H1 (cell line): ENCODE measurements around the gene ITGA11. TPM values are rescaled to one million over a fixed set of nuclear protein-coding genes. Genes with fewer than 3 reads are reported as not detected.

Experiments
- CTCF ChIA-PET: fragments of 300-600 bp; sonication (Branson Sonifier 250); formaldehyde crosslinking; loops from one replicate; lab custom pipeline; 2021; ENCODE audit not compliant: partially characterized antibody; lab: Charles Lee
- POLR2A ChIA-PET: fragments of 300-600 bp; sonication (Branson Sonifier 250); formaldehyde crosslinking; loops from one replicate; lab custom pipeline; 2021; ENCODE audit warnings: inconsistent platforms; ENCODE audit not compliant: partially characterized antibody; lab: Charles Lee
- DNase-seq, 2 experiments: peaks; one replicate each; pipeline versions ENCODE4 v3.0.0 to v3.0.0-alpha.2; 2010 to 2022; ENCODE audit warnings: low spot score in 2 of 2, low read depth in 1 of 2, mixed read lengths in 1 of 2
- FAIRE-seq: peaks from 2 replicates; lab custom pipeline; 2011; peaks lifted over from hg19 to GRCh38; lab: Jason Lieb, UNC
- H2AFZ ChIP-seq: 2 replicates; pipeline ENCODE4 v1.8.1; 2012; ENCODE audit warnings: low read length, inconsistent platforms
- H2AK5ac ChIP-seq: 2 replicates; pipeline ENCODE4 v1.6.1; 2013; ENCODE audit warnings: low read depth, low read length
- H2BK120ac ChIP-seq: replicated peaks from 2 replicates; pipeline ENCODE3; 2013; ENCODE audit warnings: low read depth, low read length, inconsistent platforms
- H2BK12ac ChIP-seq: 2 replicates; pipeline ENCODE4 v1.6.1; 2013; ENCODE audit warnings: low read depth, low read length
- H2BK15ac ChIP-seq: 2 replicates; pipeline ENCODE4 v1.6.1; 2013; ENCODE audit warnings: low read length
- H2BK20ac ChIP-seq: 2 replicates; pipeline ENCODE4 v1.6.1; 2013; ENCODE audit warnings: low read length
- H2BK5ac ChIP-seq: 2 replicates; pipeline ENCODE4 v1.6.1; 2013; ENCODE audit warnings: low read depth, low read length
- H3K14ac ChIP-seq: 2 replicates; pipeline ENCODE4 v1.6.1; 2013; ENCODE audit warnings: inconsistent platforms; ENCODE audit not compliant: insufficient read length
- H3K18ac ChIP-seq: 2 replicates; pipeline ENCODE4 v1.6.1; 2013; ENCODE audit warnings: low read length; ENCODE audit errors: extremely low read depth
- H3K23ac ChIP-seq: 2 replicates; pipeline ENCODE4 v1.6.1; 2013; ENCODE audit warnings: inconsistent platforms; ENCODE audit not compliant: insufficient read length
- H3K23me2 ChIP-seq: 2 replicates; pipeline ENCODE4 v1.6.1; 2013; ENCODE audit warnings: low read depth, low read length
- H3K27ac ChIP-seq: 2 replicates; pipeline ENCODE4 v1.6.1; 2011; ENCODE audit warnings: low read depth, low read length, inconsistent platforms
- H3K27me3 ChIP-seq, 4 experiments: replicated peaks in 1 of 4; 1 replicate in 1 of 4; 2 replicates in 3 of 4; pipeline versions ENCODE4 v1.6.1 to v1.8.1; 2011 to 2013; ENCODE audit warnings: low read length in 3 of 4, mild to moderate bottlenecking in 3 of 4, inconsistent platforms in 2 of 4, mixed read lengths in 2 of 4, moderate library complexity in 1 of 4; ENCODE audit not compliant: control insufficient read depth in 3 of 4, insufficient read depth in 3 of 4; ENCODE audit errors: extremely low read depth in 1 of 4
- H3K36me3 ChIP-seq, 4 experiments: 2 replicates each; pipeline versions ENCODE4 v1.6.1 to v1.8.1; 2011 to 2013; ENCODE audit warnings: mild to moderate bottlenecking in 4 of 4, low read length in 3 of 4, moderate library complexity in 2 of 4, control low read depth in 1 of 4, inconsistent platforms in 1 of 4; ENCODE audit not compliant: insufficient read depth in 4 of 4, control insufficient read depth in 2 of 4
- H3K4ac ChIP-seq: replicated peaks from 2 replicates; pipeline ENCODE3; 2013; ENCODE audit warnings: low read length, low read depth, mixed read lengths, inconsistent platforms; ENCODE audit not compliant: insufficient read length
- H3K4me1 ChIP-seq, 4 experiments: replicated peaks in 1 of 4; 1 replicate in 1 of 4; 2 replicates in 3 of 4; pipeline versions ENCODE4 v1.6.1 to v1.8.1; 2011 to 2013; ENCODE audit warnings: low read length in 3 of 4, inconsistent platforms in 2 of 4, mixed read lengths in 1 of 4; ENCODE audit not compliant: insufficient read depth in 4 of 4, control insufficient read depth in 3 of 4
- H3K4me2 ChIP-seq, 2 experiments: 2 replicates each; pipeline versions ENCODE4 v1.6.1 to v1.8.1; 2011 to 2013; ENCODE audit warnings: low read depth in 2 of 2, low read length in 2 of 2, control low read depth in 1 of 2, inconsistent platforms in 1 of 2, mild to moderate bottlenecking in 1 of 2; ENCODE audit not compliant: insufficient read depth in 1 of 2
- H3K4me3 ChIP-seq, 4 experiments: fragments of 200-600, 300-600 bp in 1 of 4; sonication (generic), shearing (Covaris generic), sonication (Bioruptor Twin) in 1 of 4; 2 replicates each; pipeline versions ENCODE4 v1.5.1 to v1.8.1; 2011 to 2016; ENCODE audit warnings: low read length in 4 of 4, low read depth in 3 of 4, control low read depth in 2 of 4, inconsistent platforms in 2 of 4, mild to moderate bottlenecking in 2 of 4, mixed read lengths in 1 of 4, moderate library complexity in 1 of 4; ENCODE audit not compliant: insufficient read depth in 2 of 4; ENCODE audit errors: extremely low read depth in 1 of 4
- H3K56ac ChIP-seq: replicated peaks from 2 replicates; pipeline ENCODE3; 2013; ENCODE audit warnings: low read depth, mild to moderate bottlenecking, mixed read lengths, low read length, inconsistent platforms; ENCODE audit not compliant: insufficient read length
- H3K79me1 ChIP-seq: 2 replicates; pipeline ENCODE4 v1.6.1; 2013; ENCODE audit warnings: low read depth, low read length, control low read depth
- H3K79me2 ChIP-seq, 2 experiments: 2 replicates each; pipeline versions ENCODE4 v1.6.1 to v1.8.1; 2012 to 2013; ENCODE audit warnings: low read length in 2 of 2, mild to moderate bottlenecking in 2 of 2, inconsistent platforms in 1 of 2; ENCODE audit not compliant: insufficient read depth in 2 of 2, control insufficient read depth in 1 of 2
- H3K9ac ChIP-seq, 4 experiments: replicated peaks in 1 of 4; 1 replicate in 1 of 4; 2 replicates in 3 of 4; pipeline versions ENCODE4 v1.6.1 to v1.8.1; 2011 to 2013; ENCODE audit warnings: low read depth in 3 of 4, low read length in 3 of 4, control low read depth in 2 of 4, mild to moderate bottlenecking in 2 of 4, moderate library complexity in 2 of 4, inconsistent platforms in 1 of 4; ENCODE audit errors: extremely low read depth in 1 of 4
- H3K9me3 ChIP-seq, 2 experiments: 2 replicates each; pipeline versions ENCODE4 v1.6.1 to v1.8.1; 2012 to 2013; ENCODE audit warnings: mild to moderate bottlenecking in 2 of 2, moderate library complexity in 2 of 2, control low read depth in 1 of 2, inconsistent platforms in 1 of 2, low read depth in 1 of 2, low read length in 1 of 2, mixed read lengths in 1 of 2; ENCODE audit not compliant: insufficient read depth in 2 of 2
- H4K20me1 ChIP-seq, 2 experiments: replicated peaks in 1 of 2; 2 replicates each; pipeline versions ENCODE3 to v1.8.1; 2011 to 2013; ENCODE audit warnings: inconsistent platforms in 2 of 2, low read length in 2 of 2, mild to moderate bottlenecking in 1 of 2; ENCODE audit not compliant: insufficient read depth in 2 of 2, control insufficient read depth in 1 of 2
- H4K5ac ChIP-seq: 2 replicates; pipeline ENCODE4 v1.6.1; 2013; ENCODE audit warnings: low read length, low read depth, mixed read lengths, inconsistent platforms; ENCODE audit not compliant: insufficient read length
- H4K8ac ChIP-seq: 2 replicates; pipeline ENCODE4 v1.8.0; 2013; ENCODE audit warnings: mild to moderate bottlenecking, moderate library complexity, low read length, inconsistent platforms; ENCODE audit not compliant: insufficient read depth; ENCODE audit errors: extremely low read depth
- H4K91ac ChIP-seq: replicated peaks from 2 replicates; pipeline ENCODE3; 2013; ENCODE audit warnings: low read length, mixed read lengths, inconsistent platforms; ENCODE audit not compliant: insufficient read length
- ATF2 ChIP-seq: IDR thresholded peaks from 2 replicates; pipeline ENCODE4 v1.6.1; 2012; ENCODE audit warnings: low read length, inconsistent platforms
- CBX8 ChIP-seq: fragments of 300-800, 300-1000 bp; sonication (generic); IDR thresholded peaks from 2 replicates; pipeline ENCODE4 v1.7.1; 2016; ENCODE audit warnings: low read depth, low read length, borderline replicate concordance
- RNF2 ChIP-seq: fragments of 200-900, 300-1000 bp; sonication (generic); IDR thresholded peaks from 2 replicates; pipeline ENCODE4 v1.7.1; 2016; ENCODE audit warnings: borderline replicate concordance, low read depth, mild to moderate bottlenecking, antibody characterized with exemption, low read length; ENCODE audit not compliant: poor library complexity, severe bottlenecking; ENCODE audit errors: missing control alignments
- SIN3A ChIP-seq, 2 experiments: IDR thresholded peaks in 1 of 2; conservative IDR thresholded peaks in 1 of 2; 2 replicates each; pipeline ENCODE4 v1.6.1; 2011 to 2012; ENCODE audit warnings: low read length in 2 of 2, improper control_type of control experiment in 1 of 2, low read depth in 1 of 2, mild to moderate bottlenecking in 1 of 2
- WGBS, 2 experiments: shearing (Covaris generic) in 1 of 2; methylation state at CpG; one replicate each; pipeline versions ENCODE4 v1.1.6 to v1.1.7; 2013 to 2015; ENCODE audit warnings: low lambda C conversion rate in 2 of 2, mixed read lengths in 2 of 2, inconsistent platforms in 1 of 2, low coverage in 1 of 2, missing lambda C conversion rate in 1 of 2; ENCODE audit not compliant: insufficient replicate concordance in 2 of 2, insufficient coverage in 1 of 2, insufficient read length in 1 of 2; ENCODE audit errors: extremely low coverage in 1 of 2, missing lambda C conversion rate in 1 of 2; 5-methylcytosine and 5-hydroxymethylcytosine counted together
- polyA plus RNA-seq, 7 experiments: library from polyadenylated mRNA; depleted of rRNA in 3 of 7; stranded (reverse) in 5 of 7; unstranded in 2 of 7; fragments of >200 nt in 5 of 7; fragments of 200-250 nt in 2 of 7; gene quantifications; 1 replicate in 5 of 7; 2 replicates in 1 of 7; 4 replicates in 1 of 7; pipeline versions ENCODE4 v1.2.1 to v1.2.3, GENCODE V29; 2011 to 2013; ENCODE audit warnings: missing spikeins in 2 of 7, mixed read lengths in 2 of 7
- total RNA-seq: library from RNA; stranded (reverse); fragmentation: NEBNext Ultra II Directional; extraction: Animal tissue kit (Norgen Biotek cat#: 25700); gene quantifications from 2 replicates; pipeline ENCODE4 v1.2.1, GENCODE V29; 2021

The ITGA11 gene
- total and polyA plus RNA-seq, 2 of the 8 experiments (the other 6 are each of a cell fraction or from before 2014, with no cell fraction given) = 0.05 to 0.06 TPM

- WGBS, 2 experiments = 96% methylated on average over 1 of the region's 1 CpG; no CpG with 5 or more reads in 1 of the 2 experiments
- no peak overlapping the region for H4K91ac ChIP-seq
- H3K4me1 ChIP-seq = peaks cover 7 to 20% (median 13%) of the 10 kb centered on the region in 4 experiments
- no peak overlapping the region for H3K23ac ChIP-seq
- H2AK5ac ChIP-seq = no peak overlapping the region; the same call in 1 of the 2 replicates
- H3K27ac ChIP-seq = no peak overlapping the region
- no peaks in the 10 kb centered on the region for H3K79me2 ChIP-seq
- no peak overlapping the region for H2BK15ac ChIP-seq
- DNase-seq (no peak), FAIRE-seq (no peak)
- no peak overlapping the region for H2AFZ ChIP-seq
- H3K79me1 ChIP-seq = no peaks in the 10 kb centered on the region
- no peak overlapping the region for H3K18ac ChIP-seq
- no peak overlapping the region for H3K9ac ChIP-seq
- H3K27me3 ChIP-seq = no peaks in the 10 kb centered on the region
- CTCF ChIA-PET = interaction anchor here (1.0 to 10.1 kb wide), 2 partner anchors 19 to 61 kb away, joined by 3 to 72 read pairs; no protein-coding TSS in a partner anchor
- no peaks in the 10 kb centered on the region for H3K9me3 ChIP-seq
- no peak overlapping the region for H2BK20ac ChIP-seq
- H3K4me2 ChIP-seq = no peak overlapping the region; a peak in 1 of 4 replicates
- no peaks in the 10 kb centered on the region for H4K20me1 ChIP-seq
- H4K5ac ChIP-seq = no peak overlapping the region
- H2BK5ac ChIP-seq = no peak overlapping the region
- H4K8ac ChIP-seq = no peak overlapping the region
- POLR2A ChIA-PET = interaction anchor here (1.3 kb wide), 1 partner anchor 14 kb away, joined by 3 read pairs; no protein-coding TSS in a partner anchor
- H2BK120ac ChIP-seq = no peak overlapping the region
- H3K14ac ChIP-seq = no peak overlapping the region
- H3K4me3 ChIP-seq = no peak overlapping the region
- peaks cover 9% of the 10 kb centered on the region for H3K23me2 ChIP-seq
- no peak overlapping the region for H2BK12ac ChIP-seq
- H3K56ac ChIP-seq = no peak overlapping the region
- TF ChIP-seq SIN3A (conservative IDR thresholded peaks at IDR 0.05 in 1 of 2, IDR thresholded peaks at IDR 0.05 in 1 of 2; ENCODE audit: low read depth in 1 of 2, low read length in 2 of 2) (no peak), RNF2 (no peak), CBX8 (no peak), ATF2 (no peak)
- H3K36me3 ChIP-seq = no peaks in the 10 kb centered on the region
- no peak overlapping the region for H3K4ac ChIP-seq
Observed at GRCh38 chr15:68272721-68273271, 159.2 kb downstream of the ITGA11 start.
